Panc1 (cell line): ENCODE data around the gene HUNK.

Experiments used
- CTCF ChIP-seq: fragments of 450-650 bp; IDR thresholded peaks from 2 replicates; pipeline ENCODE4 v1.5.1; 2017; ENCODE audit warnings: mild to moderate bottlenecking
- POLR2AphosphoS5 ChIP-seq: IDR thresholded peaks from 2 replicates; pipeline ENCODE4 v1.6.1; 2012; ENCODE audit warnings: mild to moderate bottlenecking, low read depth, low read length, moderate library complexity
- REST ChIP-seq, 2 experiments: IDR thresholded peaks; 2 replicates each; pipeline ENCODE4 v1.6.1; 2011 to 2012; ENCODE audit warnings: low read depth in 2 of 2, control low read depth in 1 of 2, low read length in 1 of 2, mild to moderate bottlenecking in 1 of 2, moderate library complexity in 1 of 2; ENCODE audit not compliant: insufficient read depth in 1 of 2
- TCF7L2 ChIP-seq: IDR thresholded peaks from 2 replicates; pipeline ENCODE4 v1.6.1; 2011; ENCODE audit warnings: mild to moderate bottlenecking, low read depth, low read length, inconsistent platforms

GRCh38 chr21:32001390-32001789 lies 128.6 kb downstream of the HUNK start:
- TF ChIP-seq POLR2AphosphoS5 (no peak), CTCF (no peak), TCF7L2 (no peak), REST (IDR thresholded peaks at IDR 0.05; ENCODE audit: insufficient read depth in 1 of 2, low read depth in 2 of 2, low read length in 1 of 2) (no peak)
